Esophagus squamous epithelium (tissue), 5 donors: Measurements from ENCODE around the gene DENND1A. TPM values are rescaled to one million over a fixed set of nuclear protein-coding genes. Genes with fewer than 3 reads are reported as not detected.

ENCODE experiments used
- DNase-seq: peaks from one replicate; lab custom pipeline; 2025; lab: John Stamatoyannopoulos, UW
- H3K27ac ChIP-seq, 4 donors: fragments of 200-600 bp; sonication (generic); one replicate each; pipeline ENCODE4 v1.5.1; 2016 to 2019; ENCODE audit warnings: mild to moderate bottlenecking in 1 of 4
- H3K27me3 ChIP-seq, 4 donors: fragments of 200-600 bp; sonication (generic); 1 replicate in 3 of 4; 2 replicates in 1 of 4; pipeline versions ENCODE4 v1.5.1 to v1.6.0; 2017 to 2021; ENCODE audit warnings: antibody characterized with exemption in 1 of 4
- H3K36me3 ChIP-seq, 3 donors: fragments of 200-600 bp; sonication (generic); one replicate each; pipeline ENCODE4 v1.5.1; 2016 to 2019
- H3K4me1 ChIP-seq, 3 donors: fragments of 200-600 bp; sonication (generic); one replicate each; pipeline ENCODE4 v1.5.1; 2017 to 2019
- H3K4me3 ChIP-seq, 4 donors: fragments of 200-600 bp; sonication (generic); 1 replicate in 3 of 4; 2 replicates in 1 of 4; pipeline ENCODE4 v1.5.1; 2016 to 2019; ENCODE audit warnings: mild to moderate bottlenecking in 2 of 4, moderate library complexity in 1 of 4
- H3K9me3 ChIP-seq, 3 donors: fragments of 200-600 bp; sonication (generic); one replicate each; pipeline ENCODE4 v1.5.1; 2016 to 2019
- CTCF ChIP-seq, 6 experiments: fragments of 450-650 bp in 4 of 6; fragments of 200-600 bp in 2 of 6; sonication (generic) in 2 of 6; IDR thresholded peaks; one replicate each; pipeline ENCODE4 v1.5.1; 2016 to 2019; ENCODE audit warnings: antibody characterized with exemption in 6 of 6, mild to moderate bottlenecking in 4 of 6, moderate library complexity in 4 of 6
- POLR2A ChIP-seq, 4 donors: fragments of 450-650 bp; IDR thresholded peaks; one replicate each; pipeline ENCODE4 v1.6.1; 2017; ENCODE audit warnings: antibody characterized with exemption in 4 of 4, mild to moderate bottlenecking in 4 of 4, moderate library complexity in 3 of 4
- WGBS, 2 donors: methylation state at CpG; one replicate each; pipeline ENCODE4 v1.1.5; 2018; 5-methylcytosine and 5-hydroxymethylcytosine counted together
- intact Hi-C: fragments of 100-400 bp; cut with DNase I; formaldehyde crosslinking; loops from one replicate; pipeline ENCODE4 v1.15.0; 2022
- total RNA-seq, 4 donors: library from RNA; depleted of rRNA; stranded (reverse); fragments of >200 nt; gene quantifications; one replicate each; pipeline ENCODE4 v1.1.0, GENCODE V29; 2016
- donor health status: DM: yes; HTN: yes; CAD: no.

Gene DENND1A
- total RNA-seq, 4 donors from 2014 or later, result 5.3 to 16.0 (median 12.9) TPM

GRCh38 chr9:123364241-123364824 lies 565.6 kb downstream of the DENND1A start:
- DNase-seq, result no peak
- H3K27ac ChIP-seq, result no peak overlapping the region
- 58 to 73% methylated on average over 7 to 11 of the region's 11 CpGs for WGBS, 2 donors
- H3K9me3 ChIP-seq, result no peaks in the 10 kb centered on the region
- H3K36me3 ChIP-seq, result no peaks in the 10 kb centered on the region
- TF ChIP-seq POLR2A (IDR thresholded peaks at IDR 0.05), result no peak
- TF ChIP-seq CTCF (IDR thresholded peaks at IDR 0.05), result no peak
- peaks cover 0 to 37% (median 0%) of the 10 kb centered on the region in 4 donors for H3K27me3 ChIP-seq
- peaks cover 0 to 18% (median 0%) of the 10 kb centered on the region in 3 donors for H3K4me1 ChIP-seq
- no peak overlapping the region for H3K4me3 ChIP-seq
- intact Hi-C loops, result no loop called here

- WGBS, 2 donors, result 86 to 88% methylated on average over 4 to 8 of the region's 23 CpGs
- no peaks in the 10 kb centered on the region for H3K36me3 ChIP-seq
- no peak for DNase-seq
- H3K4me3 ChIP-seq, result no peak overlapping the region
- TF ChIP-seq CTCF (IDR thresholded peaks at IDR 0.05), result no peak
- no peak for TF ChIP-seq POLR2A (IDR thresholded peaks at IDR 0.05)
- no peaks in the 10 kb centered on the region for H3K9me3 ChIP-seq
- peaks cover 0 to 23% (median 0%) of the 10 kb centered on the region in 4 donors for H3K27me3 ChIP-seq
- H3K4me1 ChIP-seq, result peaks cover 0 to 18% (median 0%) of the 10 kb centered on the region in 3 donors
- intact Hi-C loops, result no loop called here
- H3K27ac ChIP-seq, result no peak overlapping the region
Observed at GRCh38 chr9:123362856-123363255, 567.1 kb downstream of the DENND1A start.

GRCh38 chr9:123361731-123362510 lies 568.0 kb downstream of the DENND1A start:
- intact Hi-C loops, result no loop called here
- H3K4me1 ChIP-seq, result peaks cover 0 to 18% (median 0%) of the 10 kb centered on the region in 3 donors
- 74 to 77% methylated on average over 10 of the region's 11 CpGs for WGBS, 2 donors

GRCh38 chr9:123361086-123361730 lies 568.7 kb downstream of the DENND1A start:
- intact Hi-C loops, result no loop called here
- no peak for DNase-seq
- Histone ChIP-seq H3K36me3 (no peaks in the 10 kb centered on the region), H3K4me3 (no peak overlapping the region), H3K4me1 (peaks cover 0 to 18% (median 0%) of the 10 kb centered on the region in 3 donors), H3K27me3 (peaks cover 0 to 8% (median 0%) of the 10 kb centered on the region in 4 donors), H3K27ac (no peak overlapping the region), H3K9me3 (no peaks in the 10 kb centered on the region)
- TF ChIP-seq CTCF (IDR thresholded peaks at IDR 0.05) (no peak), POLR2A (IDR thresholded peaks at IDR 0.05) (no peak)
- WGBS, 2 donors, result 44 to 48% methylated on average over 3 of the region's 10 CpGs

More at GRCh38 chr9:123361731-123362510, 568.0 kb downstream of the DENND1A start:
- no peak overlapping the region for H3K4me3 ChIP-seq
- TF ChIP-seq CTCF (IDR thresholded peaks at IDR 0.05), result no peak
- no peak for TF ChIP-seq POLR2A (IDR thresholded peaks at IDR 0.05)
- H3K27me3 ChIP-seq, result peaks cover 0 to 13% (median 0%) of the 10 kb centered on the region in 4 donors
- no peak overlapping the region for H3K27ac ChIP-seq
- DNase-seq, result no peak
- no peaks in the 10 kb centered on the region for H3K9me3 ChIP-seq
- H3K36me3 ChIP-seq, result no peaks in the 10 kb centered on the region
